Aorta (tissue), 5 donors: ENCODE data around the gene HUNK. TPM values are rescaled to one million over a fixed set of nuclear protein-coding genes. Genes with fewer than 3 reads are reported as not detected.

ENCODE experiments used
- ATAC-seq: fragments of 200-7000 bp; cut with Tn5 transposase; one replicate; pipeline ENCODE4 v1.9.1; 2022; ENCODE audit warnings: moderate library complexity; ENCODE audit not compliant: low FRiP score
- DNase-seq, 2 donors: peaks; one replicate each; pipeline ENCODE4 v3.0.0-alpha.2; 2020
- H3K27ac ChIP-seq, 2 donors: one replicate each; pipeline ENCODE4 v1.5.1; 2013; ENCODE audit warnings: low read length in 2 of 2, mild to moderate bottlenecking in 2 of 2, moderate library complexity in 2 of 2, control low read depth in 1 of 2, inconsistent platforms in 1 of 2, low read depth in 1 of 2
- H3K27me3 ChIP-seq, 2 donors: one replicate each; pipeline ENCODE4 v1.6.1; 2013; ENCODE audit warnings: control low read depth in 1 of 2, low read length in 1 of 2, mild to moderate bottlenecking in 1 of 2, moderate library complexity in 1 of 2; ENCODE audit not compliant: insufficient read depth in 2 of 2, control insufficient read depth in 1 of 2
- H3K36me3 ChIP-seq, 2 donors: one replicate each; pipeline ENCODE4 v1.6.1; 2013; ENCODE audit warnings: control low read depth in 1 of 2, low read length in 1 of 2, mild to moderate bottlenecking in 1 of 2; ENCODE audit not compliant: insufficient read depth in 2 of 2, control insufficient read depth in 1 of 2
- H3K4me1 ChIP-seq, 2 donors: one replicate each; pipeline ENCODE4 v1.6.1; 2013; ENCODE audit warnings: low read length in 2 of 2, control low read depth in 1 of 2, mild to moderate bottlenecking in 1 of 2, moderate library complexity in 1 of 2; ENCODE audit not compliant: insufficient read depth in 2 of 2, control insufficient read depth in 1 of 2
- H3K4me3 ChIP-seq, 2 donors: one replicate each; pipeline ENCODE4 v1.5.1; 2013; ENCODE audit warnings: low read length in 2 of 2, control low read depth in 1 of 2, mild to moderate bottlenecking in 1 of 2
- H3K9me3 ChIP-seq: one replicate; pipeline ENCODE4 v1.6.1; 2013; ENCODE audit warnings: mild to moderate bottlenecking, low read length; ENCODE audit not compliant: control insufficient read depth
- WGBS, 2 donors: extraction: QIAGEN DNeasy Blood & Tissue Kit; methylation state at CpG; one replicate each; pipeline ENCODE4 v1.1.7; 2013; 5-methylcytosine and 5-hydroxymethylcytosine counted together
- intact Hi-C, 2 donors: fragments of 100-400 bp; cut with DNase I; formaldehyde crosslinking; loops; one replicate each; pipeline versions ENCODE4 v1.14.2 to v1.15.0; 2022
- polyA plus RNA-seq, 2 donors: library from polyadenylated mRNA; stranded (reverse); fragments of 200-250 nt; gene quantifications; one replicate each; pipeline ENCODE4 v1.2.3, GENCODE V29; 2013
- total RNA-seq, 2 donors: library from RNA; stranded (reverse); fragmentation: NEBNext Ultra II Directional; extraction: Animal tissue kit (Norgen Biotek cat#: 25700); gene quantifications; one replicate each; pipeline ENCODE4 v1.2.1, GENCODE V29; 2021
- donor health status: healthy with polysubstance abuse.
- donor health status: Bipolar disorder and iron deficiency.
- donor health status: DM: no; HTN: no; CAD: no.
- donor health status: DM: no; HTN: no; CAD: no.
- donor health status: DM: yes; HTN: yes; CAD: no.

HUNK gene
- total and polyA plus RNA-seq, 4 donors = 0.13 to 5.2 (median 0.45) TPM; not detected in 1

DNA sequence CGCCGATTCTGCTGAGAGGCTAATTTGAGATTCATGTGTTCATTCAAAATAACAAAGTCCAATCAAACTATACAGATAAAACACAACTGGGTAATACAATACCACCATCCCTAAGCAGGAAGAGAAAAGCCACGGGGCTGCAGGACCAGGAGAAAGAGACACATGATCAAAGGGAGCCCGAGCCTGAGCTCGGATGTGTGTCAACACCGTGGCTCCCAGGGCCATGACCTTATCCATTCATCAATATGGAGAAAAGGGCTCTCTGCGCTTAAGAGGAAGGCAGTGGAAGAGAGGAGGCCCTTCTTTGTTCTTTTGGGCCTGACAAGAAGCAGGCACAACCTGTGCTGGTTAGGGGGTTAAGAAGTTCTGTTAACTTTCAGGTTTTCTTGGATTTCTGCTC is 56.7 kb downstream of the HUNK start:
- Histone ChIP-seq H3K4me1 (no peaks in the 10 kb centered on the region), H3K4me3 (no peak overlapping the region), H3K9me3 (no peaks in the 10 kb centered on the region), H3K27me3 (no peaks in the 10 kb centered on the region), H3K36me3 (no peaks in the 10 kb centered on the region), H3K27ac (no peak overlapping the region)
- DNase-seq (no peak), ATAC-seq (no peak)
- intact Hi-C loops = no loop called here
- 81 to 86% methylated on average over 7 of the region's 7 CpGs for WGBS, 2 donors

DNA sequence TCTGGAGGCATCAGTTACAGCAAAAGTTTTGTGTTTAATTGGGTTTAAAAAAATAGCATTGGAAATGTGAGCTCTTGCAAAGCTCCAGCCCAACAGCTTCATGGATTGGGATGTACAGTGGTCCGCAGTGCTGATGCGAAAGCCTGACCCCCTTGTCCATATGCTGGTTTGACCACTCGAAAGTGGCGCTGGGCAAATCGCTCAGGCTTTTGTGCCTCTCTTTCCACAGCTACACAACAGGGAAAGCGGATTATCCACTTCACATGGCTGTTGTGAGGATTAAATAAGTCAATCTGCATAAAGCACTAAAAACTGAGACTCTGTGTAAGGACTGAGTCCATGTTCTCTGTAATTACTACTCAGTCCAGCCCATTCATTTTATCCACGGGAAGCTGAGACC is 57.2 kb downstream of the HUNK start:
- WGBS, 2 donors = 94 to 96% methylated on average over 7 of the region's 7 CpGs
- intact Hi-C loops = no loop called here
- ATAC-seq = no peak
- Histone ChIP-seq H3K36me3 (no peaks in the 10 kb centered on the region), H3K9me3 (no peaks in the 10 kb centered on the region), H3K27me3 (no peaks in the 10 kb centered on the region), H3K4me3 (no peak overlapping the region), H3K4me1 (no peaks in the 10 kb centered on the region), H3K27ac (no peak overlapping the region)
- no peak for DNase-seq

DNA sequence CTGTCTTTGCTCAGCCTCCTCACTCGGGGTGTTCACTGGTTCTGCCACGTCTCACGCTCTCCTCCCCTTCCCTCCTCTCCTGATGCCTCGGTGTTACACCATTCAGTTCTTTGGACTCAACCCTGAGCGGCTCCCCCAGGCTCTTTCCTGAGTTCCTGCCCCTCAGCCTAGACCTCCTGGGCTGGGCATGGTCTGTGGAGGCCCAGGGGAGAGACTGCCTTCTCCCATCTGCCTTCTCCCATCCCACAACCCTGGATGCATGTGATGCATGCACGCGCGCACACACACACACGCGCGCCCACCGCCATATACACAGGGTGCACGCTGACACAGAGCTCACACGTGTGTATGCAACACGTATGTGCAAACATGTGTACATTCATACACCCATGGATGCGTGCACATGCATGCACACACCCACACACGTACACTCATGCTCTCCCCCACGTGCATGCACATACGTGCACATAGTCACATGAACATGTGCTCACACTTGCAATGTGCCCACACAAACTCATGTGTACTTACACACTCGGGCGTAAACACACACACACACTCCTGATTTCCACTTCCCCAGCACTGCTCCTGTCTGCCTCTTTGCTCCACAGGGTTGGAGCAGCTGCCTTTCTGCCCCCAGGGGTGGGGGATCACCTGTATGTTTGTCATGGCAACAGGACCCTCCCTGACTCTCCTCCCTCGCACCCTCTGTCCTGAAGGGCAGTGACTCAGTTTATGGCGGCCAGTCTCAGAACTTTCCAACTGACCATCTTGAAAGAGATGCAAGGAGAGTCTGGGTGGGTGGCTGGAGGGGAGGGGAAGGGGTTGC is 59.0 kb downstream of the HUNK start:
- 93 to 96% methylated on average over 23 of the region's 23 CpGs for WGBS, 2 donors
- Histone ChIP-seq H3K4me3 (no peak overlapping the region), H3K9me3 (no peaks in the 10 kb centered on the region), H3K4me1 (no peaks in the 10 kb centered on the region), H3K36me3 (no peaks in the 10 kb centered on the region), H3K27me3 (no peaks in the 10 kb centered on the region), H3K27ac (no peak overlapping the region)
- DNase-seq (no peak), ATAC-seq (no peak)
- intact Hi-C loops = no loop called here

DNA sequence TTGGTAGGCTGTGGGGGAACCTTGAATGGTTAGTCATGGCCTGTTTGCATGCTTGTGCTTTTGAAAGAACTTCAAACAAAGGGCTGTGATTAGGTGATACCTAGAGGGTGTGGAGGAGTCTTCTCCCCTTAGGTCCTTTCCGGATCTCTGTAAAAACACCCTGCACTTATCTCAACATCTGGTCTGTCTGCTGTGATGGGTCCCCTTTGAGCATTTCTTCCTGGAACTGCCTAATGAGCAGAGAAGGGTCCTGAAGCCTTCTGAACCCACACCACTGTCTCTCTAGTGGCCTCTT is 59.6 kb downstream of the HUNK start:
- no peak overlapping the region for H3K27ac ChIP-seq
- intact Hi-C loops = no loop called here

GRCh38 chr21:31937303-31937702 is 64.5 kb downstream of the HUNK start:
- Histone ChIP-seq H3K27ac (no peak overlapping the region), H3K9me3 (no peaks in the 10 kb centered on the region), H3K4me3 (no peak overlapping the region), H3K27me3 (no peaks in the 10 kb centered on the region), H3K36me3 (no peaks in the 10 kb centered on the region), H3K4me1 (no peaks in the 10 kb centered on the region)
- ATAC-seq (no peak), DNase-seq (no peak)
- 88 to 92% methylated on average over 2 of the region's 2 CpGs for WGBS, 2 donors
- intact Hi-C loops = no loop called here

More for the DNA sequence above, 59.6 kb downstream of the HUNK start:
- no peaks in the 10 kb centered on the region for H3K36me3 ChIP-seq
- WGBS, 2 donors = 69 to 86% methylated on average over 1 of the region's 1 CpG
- H3K4me1 ChIP-seq = no peaks in the 10 kb centered on the region
- DNase-seq = no peak
- no peaks in the 10 kb centered on the region for H3K27me3 ChIP-seq
- H3K4me3 ChIP-seq = no peak overlapping the region
- ATAC-seq = no peak
- H3K9me3 ChIP-seq = no peaks in the 10 kb centered on the region

DNA sequence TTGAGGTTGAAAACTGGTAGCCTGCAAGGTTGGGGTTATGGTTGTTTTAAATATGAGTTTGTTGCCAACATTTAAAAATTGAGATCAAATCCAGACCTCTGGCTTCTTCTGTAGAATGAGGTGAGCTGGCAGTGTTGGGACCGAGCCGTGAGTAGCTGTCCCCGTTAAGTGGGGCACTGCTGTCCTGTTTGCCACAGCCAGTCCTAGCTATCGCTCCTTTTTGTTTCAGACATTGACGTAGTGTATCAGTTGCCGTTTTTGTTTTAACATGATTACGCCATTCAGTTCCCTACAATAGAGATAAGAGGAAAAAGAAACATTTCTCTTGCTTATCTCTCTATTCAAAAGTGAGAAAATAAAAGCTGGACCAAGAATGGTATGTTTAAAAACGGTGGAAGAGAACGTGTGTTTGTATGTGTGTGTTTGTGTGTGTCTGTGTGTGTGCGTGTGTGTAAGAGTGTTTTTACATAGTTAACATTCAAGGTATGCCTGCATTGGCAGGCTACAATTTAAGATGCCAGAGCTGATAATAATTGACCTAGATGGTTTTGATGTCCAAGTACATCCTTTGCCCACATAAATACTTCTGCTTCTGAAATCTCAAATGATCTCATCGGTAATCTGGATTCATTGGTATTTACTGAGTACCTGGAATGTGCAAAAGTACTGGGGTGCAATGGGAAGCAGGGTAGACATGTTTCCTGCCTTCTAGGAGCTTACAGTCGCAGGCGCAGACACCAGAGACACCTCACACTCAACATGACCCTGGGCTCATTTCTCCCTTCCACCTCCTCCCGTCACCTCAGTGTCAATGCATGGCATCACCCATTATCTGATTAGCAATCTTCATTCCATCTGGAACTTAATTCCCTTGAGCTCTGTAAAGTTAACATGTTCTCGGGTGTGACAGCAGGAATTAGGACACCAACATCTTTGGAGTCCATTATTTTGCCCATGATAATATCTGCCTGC is 65.8 kb downstream of the HUNK start:
- Histone ChIP-seq H3K4me3 (no peak overlapping the region), H3K36me3 (no peaks in the 10 kb centered on the region), H3K4me1 (no peaks in the 10 kb centered on the region), H3K27ac (no peak overlapping the region), H3K27me3 (no peaks in the 10 kb centered on the region), H3K9me3 (no peaks in the 10 kb centered on the region)
- ATAC-seq (no peak), DNase-seq (no peak)
- 29 to 33% methylated on average over 15 of the region's 15 CpGs for WGBS, 2 donors
- intact Hi-C loops = no loop called here

DNA sequence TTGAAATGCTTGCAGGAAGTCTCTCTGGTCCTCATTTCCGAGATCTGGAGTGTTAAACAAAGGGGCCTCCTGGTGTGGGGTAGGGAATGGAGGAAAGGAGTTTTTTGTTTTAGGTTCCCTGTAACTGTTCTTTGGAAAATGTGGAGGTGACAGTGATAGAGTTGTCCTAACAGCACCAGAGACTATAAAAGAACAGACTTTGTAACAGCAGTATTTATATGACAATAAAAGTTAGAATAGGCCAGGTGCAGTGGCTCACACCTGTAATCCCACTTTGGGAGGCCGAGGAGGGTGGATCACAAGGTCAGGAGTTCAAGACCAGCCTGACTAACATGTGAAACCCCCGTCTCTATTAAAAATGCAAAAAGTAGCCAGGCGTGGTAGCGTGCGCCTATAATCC is 68.9 kb downstream of the HUNK start:
- Histone ChIP-seq H3K36me3 (no peaks in the 10 kb centered on the region), H3K9me3 (no peaks in the 10 kb centered on the region), H3K27ac (no peak overlapping the region), H3K27me3 (no peaks in the 10 kb centered on the region), H3K4me1 (no peaks in the 10 kb centered on the region), H3K4me3 (no peak overlapping the region)
- DNase-seq (no peak), ATAC-seq (no peak)
- intact Hi-C loops = no loop called here
- WGBS, 2 donors = 95 to 97% methylated on average over 6 of the region's 6 CpGs

- no peak overlapping the region for H3K4me3 ChIP-seq
- WGBS, 2 donors = 91 to 95% methylated on average over 1 of the region's 1 CpG
- H3K36me3 ChIP-seq = no peaks in the 10 kb centered on the region
- intact Hi-C loops = no loop called here
- H3K27ac ChIP-seq = no peak overlapping the region
- DNase-seq (no peak), ATAC-seq (no peak)
- H3K9me3 ChIP-seq = no peaks in the 10 kb centered on the region
- no peaks in the 10 kb centered on the region for H3K27me3 ChIP-seq
- no peaks in the 10 kb centered on the region for H3K4me1 ChIP-seq
Measured at GRCh38 chr21:31943561-31943960, 70.7 kb downstream of the HUNK start.

GRCh38 chr21:31945141-31945540 is 72.3 kb downstream of the HUNK start:
- 36 to 46% methylated on average over 5 of the region's 5 CpGs for WGBS, 2 donors
- Histone ChIP-seq H3K27ac (no peak overlapping the region), H3K9me3 (no peaks in the 10 kb centered on the region), H3K4me3 (no peak overlapping the region), H3K4me1 (no peaks in the 10 kb centered on the region), H3K36me3 (no peaks in the 10 kb centered on the region), H3K27me3 (no peaks in the 10 kb centered on the region)
- intact Hi-C loops = no loop called here
- no peak for ATAC-seq
- no peak for DNase-seq
